H1 (cell line): Measurements from ENCODE around the gene NUDT7. TPM values are rescaled to one million over a fixed set of nuclear protein-coding genes. Genes with fewer than 3 reads are reported as not detected.

Experiments
- CTCF ChIA-PET: fragments of 300-600 bp; sonication (Branson Sonifier 250); formaldehyde crosslinking; loops from one replicate; lab custom pipeline; 2021; ENCODE audit not compliant: partially characterized antibody; lab: Charles Lee
- POLR2A ChIA-PET: fragments of 300-600 bp; sonication (Branson Sonifier 250); formaldehyde crosslinking; loops from one replicate; lab custom pipeline; 2021; ENCODE audit warnings: inconsistent platforms; ENCODE audit not compliant: partially characterized antibody; lab: Charles Lee
- DNase-seq, 2 experiments: peaks; one replicate each; pipeline versions ENCODE4 v3.0.0 to v3.0.0-alpha.2; 2010 to 2022; ENCODE audit warnings: low spot score in 2 of 2, low read depth in 1 of 2, mixed read lengths in 1 of 2
- FAIRE-seq: peaks from 2 replicates; lab custom pipeline; 2011; peaks lifted over from hg19 to GRCh38; lab: Jason Lieb, UNC
- H2AFZ ChIP-seq: 2 replicates; pipeline ENCODE4 v1.8.1; 2012; ENCODE audit warnings: low read length, inconsistent platforms
- H2AK5ac ChIP-seq: 2 replicates; pipeline ENCODE4 v1.6.1; 2013; ENCODE audit warnings: low read depth, low read length
- H2BK120ac ChIP-seq: replicated peaks from 2 replicates; pipeline ENCODE3; 2013; ENCODE audit warnings: low read depth, low read length, inconsistent platforms
- H2BK12ac ChIP-seq: 2 replicates; pipeline ENCODE4 v1.6.1; 2013; ENCODE audit warnings: low read depth, low read length
- H2BK15ac ChIP-seq: 2 replicates; pipeline ENCODE4 v1.6.1; 2013; ENCODE audit warnings: low read length
- H2BK20ac ChIP-seq: 2 replicates; pipeline ENCODE4 v1.6.1; 2013; ENCODE audit warnings: low read length
- H2BK5ac ChIP-seq: 2 replicates; pipeline ENCODE4 v1.6.1; 2013; ENCODE audit warnings: low read depth, low read length
- H3K14ac ChIP-seq: 2 replicates; pipeline ENCODE4 v1.6.1; 2013; ENCODE audit warnings: inconsistent platforms; ENCODE audit not compliant: insufficient read length
- H3K18ac ChIP-seq: 2 replicates; pipeline ENCODE4 v1.6.1; 2013; ENCODE audit warnings: low read length; ENCODE audit errors: extremely low read depth
- H3K23ac ChIP-seq: 2 replicates; pipeline ENCODE4 v1.6.1; 2013; ENCODE audit warnings: inconsistent platforms; ENCODE audit not compliant: insufficient read length
- H3K23me2 ChIP-seq: 2 replicates; pipeline ENCODE4 v1.6.1; 2013; ENCODE audit warnings: low read depth, low read length
- H3K27ac ChIP-seq: 2 replicates; pipeline ENCODE4 v1.6.1; 2011; ENCODE audit warnings: low read depth, low read length, inconsistent platforms
- H3K27me3 ChIP-seq, 4 experiments: replicated peaks in 1 of 4; 1 replicate in 1 of 4; 2 replicates in 3 of 4; pipeline versions ENCODE4 v1.6.1 to v1.8.1; 2011 to 2013; ENCODE audit warnings: low read length in 3 of 4, mild to moderate bottlenecking in 3 of 4, inconsistent platforms in 2 of 4, mixed read lengths in 2 of 4, moderate library complexity in 1 of 4; ENCODE audit not compliant: control insufficient read depth in 3 of 4, insufficient read depth in 3 of 4; ENCODE audit errors: extremely low read depth in 1 of 4
- H3K36me3 ChIP-seq, 4 experiments: 2 replicates each; pipeline versions ENCODE4 v1.6.1 to v1.8.1; 2011 to 2013; ENCODE audit warnings: mild to moderate bottlenecking in 4 of 4, low read length in 3 of 4, moderate library complexity in 2 of 4, control low read depth in 1 of 4, inconsistent platforms in 1 of 4; ENCODE audit not compliant: insufficient read depth in 4 of 4, control insufficient read depth in 2 of 4
- H3K4ac ChIP-seq: replicated peaks from 2 replicates; pipeline ENCODE3; 2013; ENCODE audit warnings: low read length, low read depth, mixed read lengths, inconsistent platforms; ENCODE audit not compliant: insufficient read length
- H3K4me1 ChIP-seq, 4 experiments: replicated peaks in 1 of 4; 1 replicate in 1 of 4; 2 replicates in 3 of 4; pipeline versions ENCODE4 v1.6.1 to v1.8.1; 2011 to 2013; ENCODE audit warnings: low read length in 3 of 4, inconsistent platforms in 2 of 4, mixed read lengths in 1 of 4; ENCODE audit not compliant: insufficient read depth in 4 of 4, control insufficient read depth in 3 of 4
- H3K4me2 ChIP-seq, 2 experiments: 2 replicates each; pipeline versions ENCODE4 v1.6.1 to v1.8.1; 2011 to 2013; ENCODE audit warnings: low read depth in 2 of 2, low read length in 2 of 2, control low read depth in 1 of 2, inconsistent platforms in 1 of 2, mild to moderate bottlenecking in 1 of 2; ENCODE audit not compliant: insufficient read depth in 1 of 2
- H3K4me3 ChIP-seq, 4 experiments: fragments of 200-600, 300-600 bp in 1 of 4; sonication (generic), shearing (Covaris generic), sonication (Bioruptor Twin) in 1 of 4; 2 replicates each; pipeline versions ENCODE4 v1.5.1 to v1.8.1; 2011 to 2016; ENCODE audit warnings: low read length in 4 of 4, low read depth in 3 of 4, control low read depth in 2 of 4, inconsistent platforms in 2 of 4, mild to moderate bottlenecking in 2 of 4, mixed read lengths in 1 of 4, moderate library complexity in 1 of 4; ENCODE audit not compliant: insufficient read depth in 2 of 4; ENCODE audit errors: extremely low read depth in 1 of 4
- H3K56ac ChIP-seq: replicated peaks from 2 replicates; pipeline ENCODE3; 2013; ENCODE audit warnings: low read depth, mild to moderate bottlenecking, mixed read lengths, low read length, inconsistent platforms; ENCODE audit not compliant: insufficient read length
- H3K79me1 ChIP-seq: 2 replicates; pipeline ENCODE4 v1.6.1; 2013; ENCODE audit warnings: low read depth, low read length, control low read depth
- H3K79me2 ChIP-seq, 2 experiments: 2 replicates each; pipeline versions ENCODE4 v1.6.1 to v1.8.1; 2012 to 2013; ENCODE audit warnings: low read length in 2 of 2, mild to moderate bottlenecking in 2 of 2, inconsistent platforms in 1 of 2; ENCODE audit not compliant: insufficient read depth in 2 of 2, control insufficient read depth in 1 of 2
- H3K9ac ChIP-seq, 4 experiments: replicated peaks in 1 of 4; 1 replicate in 1 of 4; 2 replicates in 3 of 4; pipeline versions ENCODE4 v1.6.1 to v1.8.1; 2011 to 2013; ENCODE audit warnings: low read depth in 3 of 4, low read length in 3 of 4, control low read depth in 2 of 4, mild to moderate bottlenecking in 2 of 4, moderate library complexity in 2 of 4, inconsistent platforms in 1 of 4; ENCODE audit errors: extremely low read depth in 1 of 4
- H3K9me3 ChIP-seq, 2 experiments: 2 replicates each; pipeline versions ENCODE4 v1.6.1 to v1.8.1; 2012 to 2013; ENCODE audit warnings: mild to moderate bottlenecking in 2 of 2, moderate library complexity in 2 of 2, control low read depth in 1 of 2, inconsistent platforms in 1 of 2, low read depth in 1 of 2, low read length in 1 of 2, mixed read lengths in 1 of 2; ENCODE audit not compliant: insufficient read depth in 2 of 2
- H4K20me1 ChIP-seq, 2 experiments: replicated peaks in 1 of 2; 2 replicates each; pipeline versions ENCODE3 to v1.8.1; 2011 to 2013; ENCODE audit warnings: inconsistent platforms in 2 of 2, low read length in 2 of 2, mild to moderate bottlenecking in 1 of 2; ENCODE audit not compliant: insufficient read depth in 2 of 2, control insufficient read depth in 1 of 2
- H4K5ac ChIP-seq: 2 replicates; pipeline ENCODE4 v1.6.1; 2013; ENCODE audit warnings: low read length, low read depth, mixed read lengths, inconsistent platforms; ENCODE audit not compliant: insufficient read length
- H4K8ac ChIP-seq: 2 replicates; pipeline ENCODE4 v1.8.0; 2013; ENCODE audit warnings: mild to moderate bottlenecking, moderate library complexity, low read length, inconsistent platforms; ENCODE audit not compliant: insufficient read depth; ENCODE audit errors: extremely low read depth
- H4K91ac ChIP-seq: replicated peaks from 2 replicates; pipeline ENCODE3; 2013; ENCODE audit warnings: low read length, mixed read lengths, inconsistent platforms; ENCODE audit not compliant: insufficient read length
- CTCF ChIP-seq, 3 experiments: IDR thresholded peaks; 1 replicate in 2 of 3; 2 replicates in 1 of 3; pipeline versions ENCODE4 v1.5.1 to v1.6.1; 2011; ENCODE audit warnings: low read length in 3 of 3, mild to moderate bottlenecking in 3 of 3, inconsistent platforms in 2 of 3, low read depth in 1 of 3, moderate library complexity in 1 of 3; ENCODE audit not compliant: insufficient read depth in 1 of 3; ENCODE audit errors: control extremely low read depth in 1 of 3
- GABPA ChIP-seq: IDR thresholded peaks from 2 replicates; pipeline ENCODE4 v1.6.1; 2011; ENCODE audit warnings: mild to moderate bottlenecking, low read length, moderate library complexity, borderline replicate concordance; ENCODE audit not compliant: insufficient read depth
- JUND ChIP-seq: IDR thresholded peaks from 2 replicates; pipeline ENCODE4 v1.6.1; 2011; ENCODE audit warnings: mild to moderate bottlenecking, improper control_type of control experiment, low read length
- KDM1A ChIP-seq: fragments of 200-600, 300-600 bp; sonication (generic); IDR thresholded peaks from 2 replicates; pipeline ENCODE4 v1.7.1; 2016; ENCODE audit warnings: mild to moderate bottlenecking, low read length, borderline replicate concordance
- NANOG ChIP-seq: IDR thresholded peaks from 2 replicates; pipeline ENCODE4 v1.6.1; 2011; ENCODE audit warnings: low read length, low read depth, mild to moderate bottlenecking, inconsistent platforms; ENCODE audit not compliant: insufficient read depth, poor library complexity, severe bottlenecking
- NRF1 ChIP-seq: IDR thresholded peaks from 2 replicates; pipeline ENCODE4 v1.6.1; 2011; ENCODE audit warnings: mild to moderate bottlenecking, low read depth, low read length, improper control_type of control experiment
- TAF7 ChIP-seq: optimal IDR thresholded peaks from 2 replicates; pipeline ENCODE3; 2011; ENCODE audit warnings: low read depth, mild to moderate bottlenecking, inconsistent platforms, low read length, moderate library complexity, borderline replicate concordance
- WGBS, 2 experiments: shearing (Covaris generic) in 1 of 2; methylation state at CpG; one replicate each; pipeline versions ENCODE4 v1.1.6 to v1.1.7; 2013 to 2015; ENCODE audit warnings: low lambda C conversion rate in 2 of 2, mixed read lengths in 2 of 2, inconsistent platforms in 1 of 2, low coverage in 1 of 2, missing lambda C conversion rate in 1 of 2; ENCODE audit not compliant: insufficient replicate concordance in 2 of 2, insufficient coverage in 1 of 2, insufficient read length in 1 of 2; ENCODE audit errors: extremely low coverage in 1 of 2, missing lambda C conversion rate in 1 of 2; 5-methylcytosine and 5-hydroxymethylcytosine counted together
- polyA plus RNA-seq, 7 experiments: library from polyadenylated mRNA; depleted of rRNA in 3 of 7; stranded (reverse) in 5 of 7; unstranded in 2 of 7; fragments of >200 nt in 5 of 7; fragments of 200-250 nt in 2 of 7; gene quantifications; 1 replicate in 5 of 7; 2 replicates in 1 of 7; 4 replicates in 1 of 7; pipeline versions ENCODE4 v1.2.1 to v1.2.3, GENCODE V29; 2011 to 2013; ENCODE audit warnings: missing spikeins in 2 of 7, mixed read lengths in 2 of 7
- total RNA-seq: library from RNA; stranded (reverse); fragmentation: NEBNext Ultra II Directional; extraction: Animal tissue kit (Norgen Biotek cat#: 25700); gene quantifications from 2 replicates; pipeline ENCODE4 v1.2.1, GENCODE V29; 2021

The NUDT7 gene
- total and polyA plus RNA-seq, 2 of the 8 experiments (the other 6 are each of a cell fraction or from before 2014, with no cell fraction given) = 8.8 to 19.7 TPM

- Histone ChIP-seq H3K14ac (no peak overlapping the region), H2BK12ac (no peak overlapping the region), H3K18ac (no peak overlapping the region), H3K23ac (no peak overlapping the region), H2BK120ac (no peak overlapping the region), H3K79me1 (0 out of 2 replicates have a peak, but pooled peaks cover 3% of the 10 kb centered on the region), H2AK5ac (no peak overlapping the region), H3K9ac (no peak overlapping the region), H3K4me1 (peaks cover 0 to 3% (median 0%) of the 10 kb centered on the region in 4 experiments; a peak in 2 of 7 replicates), H3K27me3 (peaks cover 0 to 15% (median 15%) of the 10 kb centered on the region in 4 experiments; a peak in 5 of 7 replicates), H2AFZ (no peak overlapping the region), H4K91ac (no peak overlapping the region), H3K27ac (no peak overlapping the region), H4K20me1 (no peaks in the 10 kb centered on the region), H4K8ac (no peak overlapping the region), H3K23me2 (peaks cover 16% of the 10 kb centered on the region), H2BK5ac (no peak overlapping the region), H4K5ac (no peak overlapping the region), H3K4ac (no peak overlapping the region), H3K9me3 (peaks cover 0 to 7% of the 10 kb centered on the region in 2 experiments; a peak in 1 of 4 replicates), H3K4me3 (no peak overlapping the region), H3K36me3 (no peaks in the 10 kb centered on the region), H2BK20ac (no peak overlapping the region), H3K79me2 (peaks cover 0 to 7% of the 10 kb centered on the region in 2 experiments; a peak in 2 of 4 replicates), H2BK15ac (no peak overlapping the region), H3K56ac (no peak overlapping the region), H3K4me2 (no peak overlapping the region)
- ChIA-PET POLR2A (no interaction called here), CTCF (interaction anchor here (0.6 to 2.7 kb wide), 19 partner anchors 13 to 1690 kb away, joined by 3 to 10 read pairs (median 4); partner anchors contain the start of gene NUDT7)
- TF ChIP-seq GABPA = no peak
- no peak for TF ChIP-seq NRF1
- TF ChIP-seq NANOG = no peak
- TF ChIP-seq JUND = no peak
- TF ChIP-seq CTCF (IDR thresholded peaks at IDR 0.05; ENCODE audit: control extremely low read depth in 1 of 3, insufficient read depth in 1 of 3, low read depth in 1 of 3, low read length in 3 of 3) = peak in 1 of 3 experiments; percentile 25; a peak in 1 of 4 replicates
- TF ChIP-seq TAF7 = no peak
- TF ChIP-seq KDM1A = no peak
- DNase-seq (no peak), FAIRE-seq (no peak)
- 87% methylated on average over 29 of the region's 38 CpGs; no CpG with 5 or more reads in 1 of the 2 experiments for WGBS, 2 experiments
These were observed 62.4 kb downstream of the NUDT7 start for GRCh38 chr16:77784441-77785372.
